Neural crest cell (in vitro differentiated cells): ENCODE data around the gene EPN2. TPM values are rescaled to one million over a fixed set of nuclear protein-coding genes. Genes with fewer than 3 reads are reported as not detected.

Source experiments
- DNase-seq: peaks from one replicate; pipeline ENCODE4 v3.0.0; 2021; ENCODE audit warnings: low read depth, mixed read lengths, low spot score
- H3K27ac Mint-ChIP-seq: one replicate; pipeline ENCODE4 v1.8.0; 2021; ENCODE audit warnings: mild to moderate bottlenecking, mixed read lengths; ENCODE audit not compliant: unreplicated experiment
- H3K27me3 Mint-ChIP-seq: 2 replicates; pipeline ENCODE4 v1.8.0; 2021; ENCODE audit warnings: low read depth, mild to moderate bottlenecking, mixed read lengths
- H3K36me3 Mint-ChIP-seq: 2 replicates; pipeline ENCODE4 v1.8.0; 2021; ENCODE audit warnings: low read depth, mild to moderate bottlenecking, mixed read lengths
- H3K4me1 Mint-ChIP-seq: 2 replicates; pipeline ENCODE4 v1.8.0; 2021; ENCODE audit warnings: mixed read lengths
- H3K4me3 Mint-ChIP-seq: one replicate; pipeline ENCODE4 v1.8.0; 2021; ENCODE audit warnings: mild to moderate bottlenecking, mixed read lengths
- H3K9me3 Mint-ChIP-seq: 2 replicates; pipeline ENCODE4 v1.8.0; 2021; ENCODE audit warnings: mixed read lengths
- CTCF ChIP-seq: fragments of 200-600 bp; sonication (generic); conservative IDR thresholded peaks from 2 replicates; pipeline ENCODE4 v1.5.0; 2021; ENCODE audit warnings: antibody characterized with exemption, mild to moderate bottlenecking
- total RNA-seq: library from RNA; stranded (reverse); gene quantifications from 2 replicates; pipeline ENCODE4 v1.2.1, GENCODE V29; 2021

Gene EPN2
- total RNA-seq, 1 donor from 2014 or later: 45.5 TPM

GRCh38 chr17:19242323-19242722, 5.2 kb downstream of the EPN2 start:
- TF ChIP-seq CTCF: no peak
- Mint-ChIP-seq H3K36me3 (peaks cover 8% of the 10 kb centered on the region), H3K9me3 (no peaks in the 10 kb centered on the region), H3K27me3 (no peaks in the 10 kb centered on the region), H3K27ac (no peak overlapping the region), H3K4me3 (peak overlapping the region; percentile 33), H3K4me1 (peaks cover 37% of the 10 kb centered on the region)
- DNase-seq: no peak

GRCh38 chr17:19242926-19243325, 5.8 kb downstream of the EPN2 start:
- DNase-seq: no peak
- peaks cover 8% of the 10 kb centered on the region for H3K36me3 Mint-ChIP-seq
- no peaks in the 10 kb centered on the region for H3K9me3 Mint-ChIP-seq
- no peaks in the 10 kb centered on the region for H3K27me3 Mint-ChIP-seq
- H3K27ac Mint-ChIP-seq: peak overlapping the region; percentile 31
- no peak for TF ChIP-seq CTCF
- H3K4me3 Mint-ChIP-seq: peak overlapping the region; percentile 33
- H3K4me1 Mint-ChIP-seq: peaks cover 43% of the 10 kb centered on the region

- Mint-ChIP-seq H3K27ac (peak overlapping the region; percentile 27), H3K36me3 (peaks cover 5% of the 10 kb centered on the region), H3K27me3 (no peaks in the 10 kb centered on the region), H3K4me3 (peak overlapping the region; percentile 31), H3K9me3 (no peaks in the 10 kb centered on the region), H3K4me1 (peaks cover 46% of the 10 kb centered on the region)
- DNase-seq: no peak
- TF ChIP-seq CTCF: no peak
Observed at GRCh38 chr17:19243838-19244237, 6.7 kb downstream of the EPN2 start.

- no peaks in the 10 kb centered on the region for H3K27me3 Mint-ChIP-seq
Observed at GRCh38 chr17:19244357-19244756, 7.2 kb downstream of the EPN2 start.

GRCh38 chr17:19244781-19245180, 7.6 kb downstream of the EPN2 start:
- DNase-seq: no peak
- Mint-ChIP-seq H3K4me1 (peaks cover 47% of the 10 kb centered on the region), H3K9me3 (no peaks in the 10 kb centered on the region), H3K27me3 (no peaks in the 10 kb centered on the region), H3K36me3 (peaks cover 5% of the 10 kb centered on the region), H3K4me3 (no peak overlapping the region), H3K27ac (no peak overlapping the region)
- TF ChIP-seq CTCF: no peak

More at GRCh38 chr17:19244357-19244756, 7.2 kb downstream of the EPN2 start:
- H3K4me3 Mint-ChIP-seq: no peak overlapping the region
- no peak for DNase-seq
- H3K4me1 Mint-ChIP-seq: peaks cover 47% of the 10 kb centered on the region
- peaks cover 5% of the 10 kb centered on the region for H3K36me3 Mint-ChIP-seq
- no peak for TF ChIP-seq CTCF
- H3K9me3 Mint-ChIP-seq: no peaks in the 10 kb centered on the region
- no peak overlapping the region for H3K27ac Mint-ChIP-seq

GRCh38 chr17:19247473-19247872, 10.3 kb downstream of the EPN2 start:
- TF ChIP-seq CTCF: no peak
- H3K27ac Mint-ChIP-seq: no peak overlapping the region

More at GRCh38 chr17:19247473-19247872, 10.3 kb downstream of the EPN2 start:
- no peaks in the 10 kb centered on the region for H3K36me3 Mint-ChIP-seq
- no peak overlapping the region for H3K4me3 Mint-ChIP-seq
- no peaks in the 10 kb centered on the region for H3K27me3 Mint-ChIP-seq
- H3K4me1 Mint-ChIP-seq: peaks cover 46% of the 10 kb centered on the region
- DNase-seq: no peak
- H3K9me3 Mint-ChIP-seq: no peaks in the 10 kb centered on the region
